OCI-LY7 (cell line): ENCODE results near the gene TBX2. TPM values are rescaled to one million over a fixed set of nuclear protein-coding genes. Genes with fewer than 3 reads are reported as not detected.

Source experiments
- BruUV-seq: library from RNA; stranded (reverse); fragments of 400-500 nt; replicated peaks from 2 replicates; lab custom pipeline; 2021; lab: Mats Ljungman, UMichigan
- CTCF ChIA-PET: fragments of 300-600 bp; sonication (Branson Sonifier 250); formaldehyde crosslinking; loops from one replicate; lab custom pipeline; 2022; ENCODE audit warnings: antibody characterized with exemption; ENCODE audit not compliant: unreplicated experiment; lab: Charles Lee
- POLR2A ChIA-PET: fragments of 300-600 bp; sonication (Branson Sonifier 250); formaldehyde crosslinking; loops from one replicate; lab custom pipeline; 2022; ENCODE audit warnings: antibody characterized with exemption; lab: Charles Lee
- DNase-seq: peaks from one replicate; pipeline ENCODE4 v3.0.0-alpha.2; 2015; ENCODE audit warnings: low spot score
- H2AFZ ChIP-seq: fragments of 200-600 bp; sonication (generic), shearing (Covaris generic); 2 replicates; pipeline ENCODE4 v1.6.1; 2014; ENCODE audit warnings: mild to moderate bottlenecking, antibody characterized with exemption, low read length, moderate library complexity
- H3K27ac ChIP-seq: fragments of 200-600 bp; sonication (generic); 2 replicates; pipeline ENCODE4 v1.5.1; 2014; ENCODE audit warnings: mixed run types, low read depth, mild to moderate bottlenecking, moderate library complexity, low read length, inconsistent platforms; ENCODE audit not compliant: poor library complexity, severe bottlenecking
- H3K36me3 ChIP-seq: fragments of 200-600 bp; sonication (generic); 2 replicates; pipeline ENCODE4 v1.6.1; 2014; ENCODE audit warnings: mild to moderate bottlenecking, antibody characterized with exemption, low read length, moderate library complexity, mixed read lengths; ENCODE audit not compliant: insufficient read depth
- H3K4me1 ChIP-seq: fragments of 200-600 bp; sonication (generic); 2 replicates; pipeline ENCODE4 v1.5.1; 2014; ENCODE audit warnings: mild to moderate bottlenecking, low read length; ENCODE audit not compliant: insufficient read depth, poor library complexity, severe bottlenecking
- H3K4me2 ChIP-seq: fragments of 200-600 bp; sonication (generic); 2 replicates; pipeline ENCODE4 v1.6.1; 2014; ENCODE audit warnings: mild to moderate bottlenecking, low read length
- H3K4me3 ChIP-seq: fragments of 200-600 bp; sonication (generic); 2 replicates; pipeline ENCODE4 v1.5.1; 2014; ENCODE audit warnings: mild to moderate bottlenecking, low read depth, low read length; ENCODE audit not compliant: poor library complexity, severe bottlenecking
- H3K79me2 ChIP-seq: fragments of 200-600 bp; sonication (generic); 2 replicates; pipeline ENCODE4 v1.6.1; 2016; ENCODE audit warnings: low read depth, mild to moderate bottlenecking, low read length, moderate library complexity, mixed read lengths; ENCODE audit not compliant: insufficient read depth
- H3K9me2 ChIP-seq: fragments of 200-600 bp; sonication (generic); 2 replicates; pipeline ENCODE4 v1.6.1; 2016; ENCODE audit warnings: mild to moderate bottlenecking, low read length, mixed read lengths; ENCODE audit not compliant: insufficient read depth
- H3K9me3 ChIP-seq: fragments of 200-600 bp; sonication (generic); 2 replicates; pipeline ENCODE4 v1.6.1; 2014; ENCODE audit warnings: mild to moderate bottlenecking, mixed run types, low read length, mixed read lengths
- H4K20me1 ChIP-seq: fragments of 200-600 bp; sonication (generic); 2 replicates; pipeline ENCODE4 v1.6.1; 2014; ENCODE audit warnings: mild to moderate bottlenecking, antibody characterized with exemption, low read length, moderate library complexity, mixed read lengths; ENCODE audit not compliant: insufficient read depth
- CTCF ChIP-seq: fragments of 200-600 bp; sonication (generic); conservative IDR thresholded peaks from 2 replicates; pipeline ENCODE4 v1.5.1; 2014; ENCODE audit warnings: mild to moderate bottlenecking, antibody characterized with exemption, low read length, moderate library complexity, mixed read lengths
- EZH2phosphoT487 ChIP-seq: fragments of 200-600 bp; sonication (generic); IDR thresholded peaks from 2 replicates; pipeline ENCODE4 v1.6.1; 2018; ENCODE audit warnings: low read depth, borderline replicate concordance, mild to moderate bottlenecking, mixed run types, antibody characterized with exemption, low read length, moderate library complexity, mixed read lengths
- intact Hi-C: fragments of 100-400 bp; cut with micrococcal nuclease; formaldehyde crosslinking; loops from one replicate; pipeline ENCODE4 v1.10.0; 2022; ENCODE audit not compliant: unreplicated experiment
- total RNA-seq, 2 experiments: library from RNA; depleted of rRNA in 1 of 2; stranded (reverse); fragments of >200 nt in 1 of 2; shearing (Covaris generic) in 1 of 2; gene quantifications; 2 replicates each; pipeline ENCODE4 v1.2.3, GENCODE V29; 2014 to 2022

TBX2 gene
- total RNA-seq, 2 experiments from 2014 or later = not detected

- no peak for TF ChIP-seq EZH2phosphoT487
- no peak for TF ChIP-seq CTCF
- Histone ChIP-seq H3K4me1 (no peaks in the 10 kb centered on the region), H3K9me3 (no peaks in the 10 kb centered on the region), H3K27ac (no peak overlapping the region), H3K79me2 (no peaks in the 10 kb centered on the region), H2AFZ (no peak overlapping the region), H3K4me2 (no peak overlapping the region), H3K4me3 (no peak overlapping the region), H4K20me1 (no peaks in the 10 kb centered on the region), H3K9me2 (no peaks in the 10 kb centered on the region), H3K36me3 (no peaks in the 10 kb centered on the region)
- ChIA-PET POLR2A (no interaction called here), CTCF (no interaction called here)
- no TSS peak for BruUV-seq
- no peak for DNase-seq
- intact Hi-C loops = no loop called here
Measured at GRCh38 chr17:61402978-61403800, 3.5 kb downstream of the TBX2 start.

GRCh38 chr17:61403801-61404662 lies 4.4 kb downstream of the TBX2 start:
- POLR2A ChIA-PET = no interaction called here
- Histone ChIP-seq H3K9me2 (no peaks in the 10 kb centered on the region), H3K4me2 (no peak overlapping the region), H3K9me3 (no peaks in the 10 kb centered on the region), H3K27ac (no peak overlapping the region), H3K79me2 (no peaks in the 10 kb centered on the region), H3K36me3 (no peaks in the 10 kb centered on the region), H2AFZ (no peak overlapping the region), H4K20me1 (no peaks in the 10 kb centered on the region), H3K4me3 (no peak overlapping the region), H3K4me1 (peaks cover under 1% of the 10 kb centered on the region)
- CTCF ChIA-PET = no interaction called here
- DNase-seq = no peak
- no peak for TF ChIP-seq CTCF
- TF ChIP-seq EZH2phosphoT487 = no peak
- intact Hi-C loops = no loop called here
- no TSS peak for BruUV-seq
